ENCODE results near the gene ZIC2.
"Not testable (repeated sequence)": the region's sequence is repeated elsewhere in the genome, so short reads cannot be mapped to it uniquely, and the experiment has no call there.

GRCh38 chr13:100032642-100033041, 51.1 kb downstream of the ZIC2 start:
- not testable (repeated sequence) for TF ChIP-seq CTCF (IDR thresholded peaks at IDR 0.05; ENCODE audit: low read depth, low read length); POLR2A (IDR thresholded peaks at IDR 0.05; ENCODE audit: extremely low read depth, insufficient read length); MYC (IDR thresholded peaks at IDR 0.05; ENCODE audit: low read depth, low read length)

Measured in NB4 (cell line).